Lower leg skin (tissue), 4 donors: ENCODE measurements around the gene PLA2G4E. TPM values are rescaled to one million over a fixed set of nuclear protein-coding genes. Genes with fewer than 3 reads are reported as not detected.
A peak's percentile ranks its signal among the peaks of the same experiment; 100 is the strongest.

Experiments
- DNase-seq, 2 donors: peaks; one replicate each; pipeline ENCODE4 v3.0.0-alpha.2; 2019; ENCODE audit warnings: low spot score in 2 of 2
- H3K4me3 ChIP-seq: fragments of 200-600 bp; sonication (generic); 2 replicates; pipeline ENCODE4 v1.5.1; 2017; ENCODE audit warnings: mild to moderate bottlenecking, low read depth; ENCODE audit not compliant: poor library complexity, severe bottlenecking
- POLR2A ChIP-seq, 2 donors: fragments of 450-650 bp; IDR thresholded peaks; one replicate each; pipeline ENCODE4 v1.6.1; 2016 to 2017; ENCODE audit warnings: antibody characterized with exemption in 2 of 2, mild to moderate bottlenecking in 1 of 2, moderate library complexity in 1 of 2
- WGBS, 2 donors: methylation state at CpG; one replicate each; pipeline ENCODE4 v1.1.5; 2018; 5-methylcytosine and 5-hydroxymethylcytosine counted together
- intact Hi-C: fragments of 100-400 bp; cut with DNase I; formaldehyde crosslinking; loops from one replicate; pipeline ENCODE4 v1.15.0; 2023; ENCODE audit warnings: low total_unique reads
- total RNA-seq, 4 donors: library from RNA; depleted of rRNA; stranded (reverse); fragments of >200 nt; gene quantifications; one replicate each; pipeline ENCODE4 v1.1.0, GENCODE V29; 2016
- TF ChIP-seq, protein P1 (sequence below), 3 donors: fragments of 450-650 bp; IDR thresholded peaks; one replicate each; pipeline ENCODE4 v1.5.1; 2016; ENCODE audit warnings: antibody characterized with exemption in 3 of 3, mild to moderate bottlenecking in 3 of 3, moderate library complexity in 2 of 3

Gene PLA2G4E, protein sequence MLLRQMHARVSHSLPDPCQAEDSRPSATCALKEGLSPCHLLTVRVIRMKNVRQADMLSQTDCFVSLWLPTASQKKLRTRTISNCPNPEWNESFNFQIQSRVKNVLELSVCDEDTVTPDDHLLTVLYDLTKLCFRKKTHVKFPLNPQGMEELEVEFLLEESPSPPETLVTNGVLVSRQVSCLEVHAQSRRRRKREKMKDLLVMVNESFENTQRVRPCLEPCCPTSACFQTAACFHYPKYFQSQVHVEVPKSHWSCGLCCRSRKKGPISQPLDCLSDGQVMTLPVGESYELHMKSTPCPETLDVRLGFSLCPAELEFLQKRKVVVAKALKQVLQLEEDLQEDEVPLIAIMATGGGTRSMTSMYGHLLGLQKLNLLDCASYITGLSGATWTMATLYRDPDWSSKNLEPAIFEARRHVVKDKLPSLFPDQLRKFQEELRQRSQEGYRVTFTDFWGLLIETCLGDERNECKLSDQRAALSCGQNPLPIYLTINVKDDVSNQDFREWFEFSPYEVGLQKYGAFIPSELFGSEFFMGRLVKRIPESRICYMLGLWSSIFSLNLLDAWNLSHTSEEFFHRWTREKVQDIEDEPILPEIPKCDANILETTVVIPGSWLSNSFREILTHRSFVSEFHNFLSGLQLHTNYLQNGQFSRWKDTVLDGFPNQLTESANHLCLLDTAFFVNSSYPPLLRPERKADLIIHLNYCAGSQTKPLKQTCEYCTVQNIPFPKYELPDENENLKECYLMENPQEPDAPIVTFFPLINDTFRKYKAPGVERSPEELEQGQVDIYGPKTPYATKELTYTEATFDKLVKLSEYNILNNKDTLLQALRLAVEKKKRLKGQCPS
- total RNA-seq = 10 to 100 TPM; 49.8 to 67.2 (median 51.5) TPM

DNA sequence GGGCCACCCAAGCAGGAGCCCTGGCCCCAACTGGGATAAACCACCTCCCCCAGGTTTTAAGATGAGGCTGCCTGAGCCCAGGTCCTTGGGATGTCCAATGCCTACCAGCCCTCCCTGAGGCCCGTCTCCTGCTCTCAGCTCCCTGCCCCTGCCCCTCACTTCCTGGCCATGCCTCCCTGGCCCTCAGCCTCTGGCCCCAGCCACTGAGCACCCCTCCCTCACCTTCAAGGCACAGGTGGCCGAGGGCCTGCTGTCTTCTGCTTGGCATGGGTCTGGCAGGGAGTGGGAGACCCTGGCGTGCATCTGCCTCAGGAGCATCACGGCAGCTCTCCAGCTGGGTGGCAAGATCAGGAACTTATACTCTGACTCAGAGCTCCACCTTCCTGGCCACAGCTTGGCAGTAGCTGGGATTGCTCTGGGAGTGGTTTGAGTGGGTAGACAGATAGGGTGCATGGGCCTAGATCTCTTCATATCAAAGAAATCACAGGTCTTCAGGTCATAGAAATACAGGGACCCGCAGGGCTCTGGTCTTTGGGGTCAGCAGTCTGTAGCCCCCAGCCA lies at the start of gene PLA2G4E:
TSS of gene PLA2G4E (minus strand) at position 330 of the 561 bp plus-strand sequence. CDS start at position 318, 12 bp downstream.
- no peak within 1 kb of the TSS for H3K4me3 ChIP-seq
- DNase-seq = peak in 1 of 2 donors; percentile 39
- 40 to 51% methylated on average over 5 of the region's 5 CpGs for WGBS, 2 donors
- TF ChIP-seq, protein P1, sequence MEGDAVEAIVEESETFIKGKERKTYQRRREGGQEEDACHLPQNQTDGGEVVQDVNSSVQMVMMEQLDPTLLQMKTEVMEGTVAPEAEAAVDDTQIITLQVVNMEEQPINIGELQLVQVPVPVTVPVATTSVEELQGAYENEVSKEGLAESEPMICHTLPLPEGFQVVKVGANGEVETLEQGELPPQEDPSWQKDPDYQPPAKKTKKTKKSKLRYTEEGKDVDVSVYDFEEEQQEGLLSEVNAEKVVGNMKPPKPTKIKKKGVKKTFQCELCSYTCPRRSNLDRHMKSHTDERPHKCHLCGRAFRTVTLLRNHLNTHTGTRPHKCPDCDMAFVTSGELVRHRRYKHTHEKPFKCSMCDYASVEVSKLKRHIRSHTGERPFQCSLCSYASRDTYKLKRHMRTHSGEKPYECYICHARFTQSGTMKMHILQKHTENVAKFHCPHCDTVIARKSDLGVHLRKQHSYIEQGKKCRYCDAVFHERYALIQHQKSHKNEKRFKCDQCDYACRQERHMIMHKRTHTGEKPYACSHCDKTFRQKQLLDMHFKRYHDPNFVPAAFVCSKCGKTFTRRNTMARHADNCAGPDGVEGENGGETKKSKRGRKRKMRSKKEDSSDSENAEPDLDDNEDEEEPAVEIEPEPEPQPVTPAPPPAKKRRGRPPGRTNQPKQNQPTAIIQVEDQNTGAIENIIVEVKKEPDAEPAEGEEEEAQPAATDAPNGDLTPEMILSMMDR (IDR thresholded peaks at IDR 0.05) = no peak
- no peak for TF ChIP-seq POLR2A (IDR thresholded peaks at IDR 0.05)
- intact Hi-C loops = no loop called here

DNA sequence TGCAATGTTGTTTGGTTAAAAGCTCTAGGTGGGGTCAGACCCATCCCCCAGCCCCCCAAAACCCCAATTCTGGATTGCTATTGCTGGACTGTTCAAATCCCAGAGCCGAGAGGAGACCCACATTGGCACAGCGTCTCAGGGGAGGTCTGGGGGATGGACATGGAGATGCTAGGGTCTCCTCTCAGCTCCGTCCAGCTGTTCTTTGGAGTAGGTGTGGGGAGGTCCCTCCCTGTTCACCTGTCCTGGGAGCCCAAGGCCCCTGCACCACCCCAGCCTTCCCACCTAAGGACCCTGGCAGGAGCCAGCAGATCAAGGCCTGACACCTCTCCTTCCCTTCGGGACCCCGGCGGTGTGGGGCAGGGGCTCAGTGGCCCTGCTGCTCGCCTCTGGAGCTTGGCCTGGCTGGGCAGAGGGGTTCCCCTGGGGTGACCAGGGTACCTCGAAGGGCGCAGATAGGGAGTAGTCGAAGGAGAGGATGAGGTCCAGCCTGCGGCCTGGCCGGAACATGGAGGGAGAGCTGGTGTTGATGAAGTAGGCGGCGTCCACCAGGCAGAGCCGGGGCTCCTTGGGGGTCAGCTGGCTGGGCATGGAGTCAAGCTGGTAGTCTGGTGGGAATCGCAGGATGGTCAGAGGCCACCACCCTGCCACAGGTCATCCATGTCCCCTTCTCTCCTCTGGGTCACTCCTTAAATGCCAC lies 49.6 kb upstream of the PLA2G4E start:
- DNase-seq = peak in 1 of 2 donors; percentile 76
- 91% methylated on average over 15 of the region's 16 CpGs for WGBS, 2 donors
- intact Hi-C loops = no loop called here

DNA sequence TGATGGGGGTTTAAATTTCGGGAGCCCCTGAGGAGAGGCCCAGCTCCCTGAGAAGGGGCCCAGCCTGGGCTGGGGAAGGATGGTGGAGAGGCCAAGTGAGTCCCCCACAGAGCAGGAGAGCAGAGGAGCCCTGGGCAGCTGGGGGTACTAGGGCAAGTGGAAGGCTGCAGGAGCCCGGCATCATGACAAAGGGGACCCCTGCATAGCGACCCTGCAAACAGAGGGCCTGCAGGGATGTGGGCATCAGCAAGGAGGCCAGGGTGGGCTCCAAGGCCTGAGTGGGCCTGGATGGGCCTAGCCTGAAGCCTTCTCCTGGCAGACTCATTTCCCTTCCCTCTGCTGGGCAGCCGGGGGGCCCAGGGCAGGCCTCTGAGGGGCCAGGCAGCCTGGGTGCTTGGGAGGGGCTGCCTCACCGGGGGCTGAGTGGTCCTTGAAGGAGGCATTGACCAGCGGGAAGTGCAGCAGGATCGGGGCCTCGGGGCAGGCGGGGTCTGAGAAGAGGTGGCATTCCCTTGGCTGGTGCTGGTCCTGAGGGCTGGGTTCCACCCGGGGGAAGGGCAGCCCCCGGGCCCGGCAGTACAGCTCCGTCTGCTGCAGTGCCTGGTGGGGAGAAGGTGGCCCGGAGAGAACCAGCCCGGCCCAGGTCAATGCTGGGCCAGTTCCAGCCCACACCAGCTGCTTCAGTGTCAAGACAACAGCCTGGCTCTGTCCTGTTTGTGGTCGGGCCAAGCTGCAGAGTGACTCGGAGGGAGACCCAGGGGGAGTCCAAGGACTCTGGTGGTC lies 48.8 kb upstream of the PLA2G4E start:
- peak in 1 of 2 donors; percentile 77 for DNase-seq
- intact Hi-C loops = no loop called here
- WGBS, 2 donors = 83 to 87% methylated on average over 16 to 17 of the region's 17 CpGs
- H3K4me3 ChIP-seq = no peak overlapping the region
- TF ChIP-seq POLR2A (IDR thresholded peaks at IDR 0.05) = no peak
- TF ChIP-seq, protein P1 (IDR thresholded peaks at IDR 0.05) = no peak

More for the DNA sequence above, 49.6 kb upstream of the PLA2G4E start:
- no peak for TF ChIP-seq POLR2A (IDR thresholded peaks at IDR 0.05)
- TF ChIP-seq, protein P1 (IDR thresholded peaks at IDR 0.05) = no peak
- H3K4me3 ChIP-seq = no peak overlapping the region

DNA sequence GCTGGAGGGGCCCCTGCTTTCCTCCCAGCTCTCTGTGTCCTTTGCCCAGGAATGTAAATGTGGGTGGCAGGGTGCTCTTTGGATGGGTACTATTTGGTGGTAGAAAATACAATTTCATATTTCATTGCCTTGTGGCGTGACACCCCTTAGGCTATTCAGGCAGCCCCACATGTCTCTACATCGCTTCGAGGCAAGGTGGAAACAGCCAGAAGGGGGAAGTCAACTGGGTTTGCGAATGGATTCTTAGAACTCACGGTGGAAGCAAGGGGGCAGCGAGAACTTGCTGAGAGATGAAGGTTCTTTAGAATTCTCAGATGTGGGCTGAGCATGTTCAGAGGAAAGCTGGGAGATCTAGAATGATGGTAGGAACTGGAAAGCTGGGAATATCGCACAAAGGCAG lies 48.2 kb upstream of the PLA2G4E start:
- intact Hi-C loops = no loop called here
- DNase-seq = peak in 1 of 2 donors; percentile 61
- 89 to 91% methylated on average over 7 of the region's 7 CpGs for WGBS, 2 donors
- H3K4me3 ChIP-seq = no peak overlapping the region
- no peak for TF ChIP-seq POLR2A (IDR thresholded peaks at IDR 0.05)
- TF ChIP-seq, protein P1 (IDR thresholded peaks at IDR 0.05) = no peak

DNA sequence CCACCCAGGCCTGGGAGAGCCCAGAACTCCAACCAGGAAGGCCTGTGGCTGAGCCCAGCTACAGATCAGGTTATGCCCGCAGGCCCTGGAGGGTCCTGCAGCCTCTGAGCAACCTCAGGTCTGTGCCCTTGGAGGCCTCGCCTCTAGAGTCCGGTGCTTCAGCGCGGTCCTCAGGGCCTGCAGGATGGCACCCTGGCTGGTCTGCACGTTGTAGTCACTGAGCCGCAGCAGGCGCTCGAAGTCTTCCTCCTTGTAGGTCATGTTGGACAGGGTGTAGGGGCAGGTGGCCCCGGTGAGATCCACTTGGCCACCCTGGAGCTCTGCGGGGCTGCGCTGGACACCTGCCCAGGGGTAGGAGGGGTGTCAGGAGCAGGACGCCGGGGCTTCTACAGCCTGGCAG lies 47.8 kb upstream of the PLA2G4E start:
- WGBS, 2 donors = 81 to 85% methylated on average over 10 to 13 of the region's 14 CpGs
- intact Hi-C loops = no loop called here

More for the DNA sequence above, 47.8 kb upstream of the PLA2G4E start:
- H3K4me3 ChIP-seq = no peak overlapping the region
- no peak for TF ChIP-seq POLR2A (IDR thresholded peaks at IDR 0.05)
- TF ChIP-seq, protein P1 (IDR thresholded peaks at IDR 0.05) = no peak
- peak in 1 of 2 donors; percentile 72 for DNase-seq
